Esophagus muscularis mucosa (tissue), 4 donors: ENCODE results near the gene PDGFD. TPM values are rescaled to one million over a fixed set of nuclear protein-coding genes. Genes with fewer than 3 reads are reported as not detected.

ENCODE experiments used
- DNase-seq: peaks from one replicate; pipeline ENCODE4 v3.0.0-alpha.2; 2017; ENCODE audit errors: extremely low spot score
- H3K27ac ChIP-seq, 4 donors: fragments of 200-600 bp; sonication (generic); replicated peaks in 1 of 4; 1 replicate in 3 of 4; 2 replicates in 1 of 4; pipeline ENCODE4 v1.5.1; 2016 to 2019; ENCODE audit warnings: mild to moderate bottlenecking in 1 of 4
- H3K27me3 ChIP-seq, 4 donors: fragments of 200-600 bp; sonication (generic); one replicate each; pipeline versions ENCODE4 v1.5.1 to v1.6.0; 2016 to 2019
- H3K36me3 ChIP-seq, 4 donors: fragments of 200-600 bp; sonication (generic); one replicate each; pipeline ENCODE4 v1.5.1; 2016 to 2019
- H3K4me1 ChIP-seq, 4 donors: fragments of 200-600 bp; sonication (generic); one replicate each; pipeline ENCODE4 v1.5.1; 2016 to 2019
- H3K4me3 ChIP-seq, 4 donors: fragments of 200-600 bp; sonication (generic); 1 replicate in 2 of 4; 2 replicates in 2 of 4; pipeline ENCODE4 v1.5.1; 2016 to 2019; ENCODE audit warnings: mild to moderate bottlenecking in 4 of 4, moderate library complexity in 1 of 4
- H3K9me3 ChIP-seq, 4 donors: fragments of 200-600 bp; sonication (generic); 1 replicate in 3 of 4; 2 replicates in 1 of 4; pipeline ENCODE4 v1.5.1; 2016 to 2019
- CTCF ChIP-seq, 3 experiments: fragments of 200-600 bp in 2 of 3; fragments of 450-650 bp in 1 of 3; sonication (generic) in 2 of 3; IDR thresholded peaks; one replicate each; pipeline ENCODE4 v1.5.1; 2017 to 2019; ENCODE audit warnings: antibody characterized with exemption in 3 of 3, mild to moderate bottlenecking in 2 of 3, moderate library complexity in 1 of 3
- EP300 ChIP-seq: sonication (generic); formaldehyde crosslinking; IDR thresholded peaks from one replicate; pipeline ENCODE4 v1.6.1; 2017; ENCODE audit warnings: antibody characterized with exemption
- POLR2A ChIP-seq: fragments of 450-650 bp; IDR thresholded peaks from one replicate; pipeline ENCODE4 v1.6.1; 2017; ENCODE audit warnings: antibody characterized with exemption, moderate library complexity, mild to moderate bottlenecking, low read depth
- POLR2AphosphoS5 ChIP-seq, 2 donors: sonication (generic); formaldehyde crosslinking; IDR thresholded peaks; one replicate each; pipeline ENCODE4 v1.6.1; 2017; ENCODE audit warnings: antibody characterized with exemption in 2 of 2
- WGBS: methylation state at CpG from one replicate; pipeline ENCODE4 v1.1.5; 2018; 5-methylcytosine and 5-hydroxymethylcytosine counted together
- intact Hi-C: fragments of 100-400 bp; cut with DNase I; formaldehyde crosslinking; loops from one replicate; pipeline ENCODE4 v1.15.1; 2023
- total RNA-seq, 4 donors: library from RNA; depleted of rRNA; stranded (reverse); fragments of >200 nt; gene quantifications; one replicate each; pipeline versions ENCODE4 v1.1.0 to v1.2.1, GENCODE V29; 2016

PDGFD gene
- total RNA-seq, 4 donors from 2014 or later = 4.2 to 8.6 (median 6.5) TPM

- no peaks in the 10 kb centered on the region for H3K36me3 ChIP-seq
- no peak overlapping the region for H3K4me3 ChIP-seq
- no peaks in the 10 kb centered on the region for H3K9me3 ChIP-seq
- TF ChIP-seq CTCF (IDR thresholded peaks at IDR 0.05) (no peak), POLR2A (no peak), EP300 (no peak), POLR2AphosphoS5 (IDR thresholded peaks at IDR 0.05) (no peak)
- no peaks in the 10 kb centered on the region for H3K27me3 ChIP-seq
- intact Hi-C loops = no loop called here
- no peaks in the 10 kb centered on the region for H3K4me1 ChIP-seq
- H3K27ac ChIP-seq = no peak overlapping the region
- no peak for DNase-seq
- 92% methylated on average over 2 of the region's 2 CpGs for WGBS
Observed at GRCh38 chr11:104046331-104046730, 117.6 kb downstream of the PDGFD start.

- no peak for DNase-seq
- WGBS = 93% methylated on average over 6 of the region's 6 CpGs
- TF ChIP-seq POLR2A (no peak), POLR2AphosphoS5 (IDR thresholded peaks at IDR 0.05) (no peak), EP300 (no peak), CTCF (IDR thresholded peaks at IDR 0.05) (no peak)
- no peaks in the 10 kb centered on the region for H3K36me3 ChIP-seq
- H3K27ac ChIP-seq = no peak overlapping the region
- no peaks in the 10 kb centered on the region for H3K4me1 ChIP-seq
- no peak overlapping the region for H3K4me3 ChIP-seq
- H3K27me3 ChIP-seq = no peaks in the 10 kb centered on the region
- no peaks in the 10 kb centered on the region for H3K9me3 ChIP-seq
- intact Hi-C loops = no loop called here
Observed at GRCh38 chr11:104043678-104044239, 120.2 kb downstream of the PDGFD start.

GRCh38 chr11:104043142-104043541 is 120.8 kb downstream of the PDGFD start:
- Histone ChIP-seq H3K9me3 (no peaks in the 10 kb centered on the region), H3K36me3 (no peaks in the 10 kb centered on the region), H3K27me3 (no peaks in the 10 kb centered on the region), H3K4me3 (no peak overlapping the region), H3K27ac (no peak overlapping the region), H3K4me1 (no peaks in the 10 kb centered on the region)
- DNase-seq = no peak
- intact Hi-C loops = no loop called here
- TF ChIP-seq CTCF (IDR thresholded peaks at IDR 0.05) (no peak), POLR2AphosphoS5 (IDR thresholded peaks at IDR 0.05) (no peak), POLR2A (no peak), EP300 (no peak)
- WGBS = 80% methylated on average over 4 of the region's 4 CpGs

- WGBS = 85% methylated on average over 2 of the region's 2 CpGs
- intact Hi-C loops = no loop called here
- H3K4me3 ChIP-seq = no peak overlapping the region
- no peaks in the 10 kb centered on the region for H3K36me3 ChIP-seq
- no peak for TF ChIP-seq CTCF (IDR thresholded peaks at IDR 0.05)
- no peak for TF ChIP-seq EP300
- no peak for TF ChIP-seq POLR2A
- H3K27ac ChIP-seq = no peak overlapping the region
- H3K27me3 ChIP-seq = no peaks in the 10 kb centered on the region
- DNase-seq = no peak
- H3K4me1 ChIP-seq = no peaks in the 10 kb centered on the region
- no peaks in the 10 kb centered on the region for H3K9me3 ChIP-seq
Observed at GRCh38 chr11:104041792-104042191, 122.2 kb downstream of the PDGFD start.

- TF ChIP-seq POLR2A = no peak
- no peak for TF ChIP-seq CTCF (IDR thresholded peaks at IDR 0.05)
- no peak for TF ChIP-seq EP300
- TF ChIP-seq POLR2AphosphoS5 (IDR thresholded peaks at IDR 0.05) = no peak
- Histone ChIP-seq H3K36me3 (no peaks in the 10 kb centered on the region), H3K9me3 (peaks cover 0 to 3% (median 0%) of the 10 kb centered on the region in 4 donors), H3K4me1 (peaks cover 0 to 16% (median 6%) of the 10 kb centered on the region in 4 donors), H3K4me3 (no peak overlapping the region), H3K27me3 (no peaks in the 10 kb centered on the region), H3K27ac (no peak overlapping the region)
- WGBS = 99% methylated on average over 16 of the region's 21 CpGs
- intact Hi-C loops = no loop called here
- no peak for DNase-seq
Observed at GRCh38 chr11:104036995-104037394, 127.0 kb downstream of the PDGFD start.
